Measurements from ENCODE around the gene EEF1A2. TPM values are rescaled to one million over a fixed set of nuclear protein-coding genes. Genes with fewer than 3 reads are reported as not detected.
A peak's percentile ranks its signal among the peaks of the same experiment; 100 is the strongest.

EEF1A2 gene
- 8.6 TPM for polyA plus RNA-seq (2013, experiment 1 of 2)
- 9.6 TPM for polyA plus RNA-seq (2013, experiment 2 of 2)

- Histone ChIP-seq H3K4me3 (ENCODE audit: low read length) (no peak within 1 kb of the TSS), H3K36me3 (ENCODE audit: control insufficient read depth, insufficient read depth, low read length) (no peaks in the 10 kb centered on the region), H3K79me1 (ENCODE audit: low read length) (no peaks in the 10 kb centered on the region), H4K5ac (ENCODE audit: low read length) (no peak within 1 kb of the TSS), H3K4me1 (ENCODE audit: control insufficient read depth, low read depth, low read length) (no peaks in the 10 kb centered on the region), H3K23ac (ENCODE audit: low read length) (no peak within 1 kb of the TSS), H2BK120ac (ENCODE audit: low read depth, low read length) (no peak within 1 kb of the TSS), H3K9ac (ENCODE audit: low read length) (peak within 1 kb of the TSS; percentile 21), H2AK5ac (ENCODE audit: low read length) (no peak within 1 kb of the TSS), H3K18ac (ENCODE audit: low read length) (peak within 1 kb of the TSS; percentile 8), H4K8ac (ENCODE audit: low read depth, low read length) (no peak within 1 kb of the TSS), H3K56ac (ENCODE audit: low read length) (peak within 1 kb of the TSS; percentile 49), H3K4me2 (ENCODE audit: low read length) (no peak within 1 kb of the TSS), H3K27ac (ENCODE audit: low read depth, low read length) (no peak within 1 kb of the TSS), H3K79me2 (ENCODE audit: control insufficient read depth, insufficient read depth, low read length) (no peaks in the 10 kb centered on the region), H2BK5ac (ENCODE audit: low read length) (no peak within 1 kb of the TSS), H2BK15ac (replicated peaks; ENCODE audit: low read depth) (no peak within 1 kb of the TSS), H3K4ac (ENCODE audit: low read depth, low read length) (peak within 1 kb of the TSS; percentile 1), H3K27me3 (ENCODE audit: insufficient read depth, low read length, poor library complexity) (peaks cover 2% of the 10 kb centered on the region)
- DNase-seq: no peak
- WGBS (ENCODE audit: extremely low coverage, insufficient coverage, low lambda C conversion rate): no CpG with 5 or more reads among the region's 58 CpGs
Observed at GRCh38 chr20:63498960-63499337, at the start of gene EEF1A2. Gene EEF1A2 (minus strand): TSS chr20:63499083. CDS start chr20:63497763, 1,320 bp downstream.

DNA sequence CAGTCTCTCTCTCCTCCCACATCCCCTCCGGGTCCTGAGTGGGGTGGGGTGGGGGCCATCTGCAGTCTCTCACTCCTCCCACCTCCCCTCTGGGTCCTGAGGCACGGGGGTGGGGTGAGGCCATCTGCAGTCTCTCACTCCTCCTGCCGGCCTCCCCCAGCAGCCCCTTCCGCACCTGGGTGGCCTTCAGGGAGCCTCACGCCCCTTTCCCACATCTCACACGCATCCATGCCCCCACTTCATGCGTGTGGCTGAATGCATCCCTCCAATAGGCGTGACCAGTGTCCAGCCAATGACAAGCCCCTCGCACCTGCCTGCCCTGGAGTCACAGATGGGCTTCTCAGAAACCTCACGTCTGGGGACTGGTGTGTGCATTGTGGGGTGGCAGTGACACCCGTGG is 49.7 kb upstream of the EEF1A2 start:
- no peak overlapping the region for H3K18ac ChIP-seq (ENCODE audit: low read length)
- WGBS (ENCODE audit: extremely low coverage, insufficient coverage, low lambda C conversion rate): no CpG with 5 or more reads among the region's 11 CpGs
- no peak overlapping the region for H3K27ac ChIP-seq (ENCODE audit: low read depth, low read length)
- no peak overlapping the region for H3K4me3 ChIP-seq (ENCODE audit: low read length)
- H3K27me3 ChIP-seq (ENCODE audit: insufficient read depth, low read length, poor library complexity): no peaks in the 10 kb centered on the region
- H2BK15ac ChIP-seq (replicated peaks; ENCODE audit: low read depth): no peak overlapping the region
- no peaks in the 10 kb centered on the region for H3K36me3 ChIP-seq (ENCODE audit: control insufficient read depth, insufficient read depth, low read length)
- H3K79me2 ChIP-seq (ENCODE audit: control insufficient read depth, insufficient read depth, low read length): no peaks in the 10 kb centered on the region
- H3K4me1 ChIP-seq (ENCODE audit: control insufficient read depth, low read depth, low read length): peaks cover 2% of the 10 kb centered on the region
- H2AK5ac ChIP-seq (ENCODE audit: low read length): no peak overlapping the region
- no peak overlapping the region for H3K4ac ChIP-seq (ENCODE audit: low read depth, low read length)
- H4K8ac ChIP-seq (ENCODE audit: low read depth, low read length): no peak overlapping the region
- no peak overlapping the region for H4K5ac ChIP-seq (ENCODE audit: low read length)
- peak overlapping the region; percentile 5 for H3K56ac ChIP-seq (ENCODE audit: low read length)
- H3K9ac ChIP-seq (ENCODE audit: low read length): no peak overlapping the region
- no peak overlapping the region for H3K4me2 ChIP-seq (ENCODE audit: low read length)
- no peak for DNase-seq
- no peak overlapping the region for H3K23ac ChIP-seq (ENCODE audit: low read length)
- H3K79me1 ChIP-seq (ENCODE audit: low read length): no peaks in the 10 kb centered on the region
- H2BK120ac ChIP-seq (ENCODE audit: low read depth, low read length): no peak overlapping the region
- no peak overlapping the region for H2BK5ac ChIP-seq (ENCODE audit: low read length)

DNA sequence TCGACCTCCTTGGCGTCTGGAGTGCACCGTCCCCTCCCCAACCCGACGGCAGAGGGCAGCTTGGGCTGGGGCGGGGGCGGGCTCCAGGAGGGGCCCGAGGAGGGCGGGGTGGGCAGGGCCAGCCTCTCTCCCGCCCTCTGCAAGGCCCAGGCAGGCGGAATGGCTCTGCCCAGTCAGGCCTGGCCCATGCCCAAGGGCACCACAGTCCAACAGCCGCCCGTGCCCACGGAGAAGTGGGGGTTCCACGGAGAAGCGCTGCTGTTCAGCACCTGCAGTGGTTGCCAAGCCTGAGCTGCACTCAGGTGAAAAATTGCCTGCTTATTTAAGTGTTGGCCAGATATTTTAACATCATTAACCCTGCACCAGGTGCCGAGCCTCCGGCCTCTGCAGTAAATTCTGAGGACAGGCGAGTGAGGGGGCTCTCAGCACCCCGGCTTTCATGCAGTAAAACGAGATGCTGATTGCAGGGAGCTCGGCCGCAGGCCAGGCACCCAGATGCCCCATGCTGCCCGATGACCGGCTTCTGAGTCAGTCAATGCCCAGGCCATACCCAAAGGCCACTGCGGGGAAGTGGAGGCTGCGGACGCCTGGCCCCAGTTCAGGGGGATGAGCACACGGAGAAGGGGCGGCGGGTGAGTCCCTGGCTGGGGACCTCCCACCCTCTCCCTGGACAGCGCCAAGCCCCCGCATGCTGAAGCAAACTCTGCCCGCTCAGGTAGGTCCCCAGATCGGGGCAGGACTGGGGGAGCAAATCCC is 49.0 kb upstream of the EEF1A2 start, which contains the start of gene SRMS:
Gene SRMS, minus strand, starts transcription at position 25 of the 756 bp plus-strand sequence. CDS start 286 bp downstream, outside the sequence.
- Histone ChIP-seq H3K56ac (ENCODE audit: low read length) (peak within 1 kb of the TSS; percentile 74), H3K79me1 (ENCODE audit: low read length) (no peaks in the 10 kb centered on the region), H3K4me2 (ENCODE audit: low read length) (no peak within 1 kb of the TSS), H3K27ac (ENCODE audit: low read depth, low read length) (no peak within 1 kb of the TSS), H3K9ac (ENCODE audit: low read length) (no peak within 1 kb of the TSS), H4K5ac (ENCODE audit: low read length) (no peak within 1 kb of the TSS), H3K27me3 (ENCODE audit: insufficient read depth, low read length, poor library complexity) (no peaks in the 10 kb centered on the region), H3K18ac (ENCODE audit: low read length) (no peak within 1 kb of the TSS), H2AK5ac (ENCODE audit: low read length) (no peak within 1 kb of the TSS), H4K8ac (ENCODE audit: low read depth, low read length) (no peak within 1 kb of the TSS), H3K36me3 (ENCODE audit: control insufficient read depth, insufficient read depth, low read length) (no peaks in the 10 kb centered on the region), H3K4me3 (ENCODE audit: low read length) (no peak within 1 kb of the TSS), H3K23ac (ENCODE audit: low read length) (no peak within 1 kb of the TSS), H2BK15ac (replicated peaks; ENCODE audit: low read depth) (no peak within 1 kb of the TSS), H2BK5ac (ENCODE audit: low read length) (no peak within 1 kb of the TSS), H2BK120ac (ENCODE audit: low read depth, low read length) (no peak within 1 kb of the TSS), H3K79me2 (ENCODE audit: control insufficient read depth, insufficient read depth, low read length) (no peaks in the 10 kb centered on the region), H3K4me1 (ENCODE audit: control insufficient read depth, low read depth, low read length) (peaks cover under 1% of the 10 kb centered on the region), H3K4ac (ENCODE audit: low read depth, low read length) (no peak within 1 kb of the TSS)
- no CpG with 5 or more reads among the region's 35 CpGs for WGBS (ENCODE audit: extremely low coverage, insufficient coverage, low lambda C conversion rate)
- DNase-seq: peak; percentile 39

DNA sequence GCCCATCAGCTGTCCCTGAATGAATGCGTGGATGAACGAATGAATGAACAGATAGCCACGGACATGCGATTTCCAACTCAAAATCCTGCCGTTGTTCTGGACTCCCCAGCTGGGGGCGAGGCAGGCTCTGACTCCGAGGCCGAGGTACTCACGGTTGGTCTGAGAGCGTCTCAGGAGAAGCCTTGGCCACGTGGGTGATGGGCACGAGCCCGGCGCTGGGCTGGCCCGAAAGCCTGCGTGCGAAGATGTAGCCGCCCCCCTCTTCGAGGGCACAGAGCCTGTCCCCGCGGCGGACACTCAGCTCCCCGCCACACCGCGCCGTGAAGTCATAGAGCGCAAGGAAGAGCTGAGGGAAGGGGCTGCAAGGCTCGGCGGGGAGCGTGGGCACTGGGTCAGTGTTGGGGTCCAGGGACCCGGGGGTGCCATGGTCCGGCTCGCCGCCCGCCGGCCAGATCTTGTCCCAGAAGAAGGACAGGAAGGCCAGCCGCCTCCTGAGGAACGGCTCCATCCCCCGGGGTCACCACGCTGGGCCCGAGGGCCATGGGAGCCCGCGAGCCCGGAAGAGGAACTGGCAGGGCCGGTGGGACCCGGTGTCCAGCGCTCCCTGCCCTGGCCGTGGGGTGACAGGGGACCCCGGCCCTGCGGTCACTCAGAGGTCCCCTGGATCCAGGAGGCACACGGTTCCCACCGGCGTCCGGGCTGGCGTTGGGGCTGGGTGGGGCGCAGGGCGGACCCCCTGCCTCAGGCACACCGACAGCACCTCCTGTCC is 48.3 kb upstream of the EEF1A2 start:
- Histone ChIP-seq H3K4me2 (ENCODE audit: low read length) (no peak overlapping the region), H2AK5ac (ENCODE audit: low read length) (no peak overlapping the region), H3K4ac (ENCODE audit: low read depth, low read length) (no peak overlapping the region), H3K27ac (ENCODE audit: low read depth, low read length) (no peak overlapping the region), H3K27me3 (ENCODE audit: insufficient read depth, low read length, poor library complexity) (no peaks in the 10 kb centered on the region), H3K23ac (ENCODE audit: low read length) (no peak overlapping the region), H2BK120ac (ENCODE audit: low read depth, low read length) (no peak overlapping the region), H3K18ac (ENCODE audit: low read length) (no peak overlapping the region), H3K4me3 (ENCODE audit: low read length) (no peak overlapping the region), H3K4me1 (ENCODE audit: control insufficient read depth, low read depth, low read length) (no peaks in the 10 kb centered on the region), H3K79me1 (ENCODE audit: low read length) (no peaks in the 10 kb centered on the region), H3K9ac (ENCODE audit: low read length) (no peak overlapping the region), H2BK5ac (ENCODE audit: low read length) (no peak overlapping the region), H4K8ac (ENCODE audit: low read depth, low read length) (no peak overlapping the region), H2BK15ac (replicated peaks; ENCODE audit: low read depth) (no peak overlapping the region), H3K36me3 (ENCODE audit: control insufficient read depth, insufficient read depth, low read length) (no peaks in the 10 kb centered on the region), H3K79me2 (ENCODE audit: control insufficient read depth, insufficient read depth, low read length) (no peaks in the 10 kb centered on the region), H4K5ac (ENCODE audit: low read length) (no peak overlapping the region), H3K56ac (ENCODE audit: low read length) (peak overlapping the region; percentile 74)
- DNase-seq: no peak
- no CpG with 5 or more reads among the region's 58 CpGs for WGBS (ENCODE audit: extremely low coverage, insufficient coverage, low lambda C conversion rate)

DNA sequence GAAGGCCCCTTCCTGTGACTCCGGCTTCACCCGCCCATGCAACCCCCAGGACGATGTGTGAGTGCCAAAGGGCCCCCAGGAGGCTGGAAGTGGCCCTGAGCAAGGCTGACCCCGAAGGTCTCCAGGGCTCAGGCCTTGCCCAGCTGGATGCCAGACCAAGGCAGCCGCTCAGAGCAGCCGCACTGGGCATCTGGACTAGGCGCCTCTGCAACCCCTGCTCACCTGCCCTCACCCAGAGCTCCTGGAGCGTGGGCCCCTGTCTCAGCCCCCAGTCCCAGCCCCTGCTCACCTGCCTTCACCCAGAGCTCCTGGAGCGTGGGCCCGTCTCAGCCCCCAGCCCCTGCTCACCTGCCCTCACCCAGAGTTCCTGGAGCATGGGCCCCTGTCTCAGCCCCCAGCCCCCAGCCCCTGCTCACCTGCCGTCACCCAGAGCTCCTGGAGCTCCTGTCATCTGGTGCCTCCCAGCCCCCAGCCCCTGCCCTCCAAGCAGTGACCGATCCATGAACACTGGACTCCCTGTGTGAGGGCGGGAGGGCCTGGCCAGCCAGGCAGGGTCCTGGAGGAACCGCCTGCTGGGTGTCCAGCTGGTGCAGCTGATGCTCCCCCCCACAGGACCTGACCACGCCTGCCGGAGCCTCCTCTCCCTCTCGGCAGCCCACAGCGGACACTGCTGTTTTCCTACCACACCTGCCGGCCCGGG is 47.5 kb upstream of the EEF1A2 start:
- Histone ChIP-seq H3K9ac (ENCODE audit: low read length) (no peak overlapping the region), H3K27ac (ENCODE audit: low read depth, low read length) (no peak overlapping the region), H4K8ac (ENCODE audit: low read depth, low read length) (no peak overlapping the region), H3K4me2 (ENCODE audit: low read length) (no peak overlapping the region), H2BK120ac (ENCODE audit: low read depth, low read length) (no peak overlapping the region), H4K5ac (ENCODE audit: low read length) (no peak overlapping the region), H3K79me2 (ENCODE audit: control insufficient read depth, insufficient read depth, low read length) (no peaks in the 10 kb centered on the region), H3K56ac (ENCODE audit: low read length) (no peak overlapping the region), H3K4me1 (ENCODE audit: control insufficient read depth, low read depth, low read length) (no peaks in the 10 kb centered on the region), H3K36me3 (ENCODE audit: control insufficient read depth, insufficient read depth, low read length) (no peaks in the 10 kb centered on the region), H3K4me3 (ENCODE audit: low read length) (no peak overlapping the region), H3K4ac (ENCODE audit: low read depth, low read length) (no peak overlapping the region), H3K79me1 (ENCODE audit: low read length) (no peaks in the 10 kb centered on the region), H3K23ac (ENCODE audit: low read length) (no peak overlapping the region), H2AK5ac (ENCODE audit: low read length) (no peak overlapping the region), H3K18ac (ENCODE audit: low read length) (no peak overlapping the region), H3K27me3 (ENCODE audit: insufficient read depth, low read length, poor library complexity) (no peaks in the 10 kb centered on the region), H2BK5ac (ENCODE audit: low read length) (no peak overlapping the region), H2BK15ac (replicated peaks; ENCODE audit: low read depth) (no peak overlapping the region)
- WGBS (ENCODE audit: extremely low coverage, insufficient coverage, low lambda C conversion rate): no CpG with 5 or more reads among the region's 20 CpGs
- no peak for DNase-seq
